ENCODE measurements around the gene TDRD7. TPM values are rescaled to one million over a fixed set of nuclear protein-coding genes. Genes with fewer than 3 reads are reported as not detected.

The TDRD7 gene
- polyA plus RNA-seq, 1 donor from 2014 or later: 9.7 TPM

DNA sequence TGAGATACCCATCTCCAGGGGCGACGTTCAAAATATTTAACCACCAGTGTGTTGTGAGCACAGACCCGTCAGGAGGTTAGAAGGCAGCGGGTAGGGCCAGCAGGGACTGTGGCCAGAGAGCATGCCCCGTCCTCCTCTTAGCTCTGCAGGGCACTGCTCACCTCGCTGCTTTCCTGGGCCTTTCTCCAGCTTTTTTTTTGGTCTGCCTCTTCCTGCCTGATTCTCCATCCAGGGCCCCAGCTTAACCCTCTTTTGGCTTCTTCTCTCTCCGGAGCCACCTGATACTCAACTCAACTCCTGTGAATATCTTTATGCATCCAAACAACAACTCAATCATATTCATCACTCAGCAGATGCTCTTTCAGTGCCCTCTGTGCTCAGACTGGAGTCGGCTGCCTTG, 133.6 kb downstream of the TDRD7 start:
- Histone ChIP-seq H3K4me3 (ENCODE audit: low read length) (no peak overlapping the region), H3K79me2 (replicated peaks; ENCODE audit: insufficient read depth, low read length) (no peaks in the 10 kb centered on the region), H3K27ac (ENCODE audit: low read length) (no peak overlapping the region), H3K27me3 (ENCODE audit: insufficient read depth, low read depth, low read length) (no peaks in the 10 kb centered on the region), H4K20me1 (ENCODE audit: insufficient read depth) (no peaks in the 10 kb centered on the region), H2AFZ (ENCODE audit: low read depth, low read length) (no peak overlapping the region), H3K4me2 (ENCODE audit: low read length) (no peak overlapping the region), H3K9ac (ENCODE audit: low read length) (no peak overlapping the region), H3F3A (ENCODE audit: insufficient read depth, low read length, poor library complexity, severe bottlenecking) (no peaks in the 10 kb centered on the region), H3K9me2 (ENCODE audit: insufficient read depth, low read length) (no peaks in the 10 kb centered on the region), H3K36me3 (ENCODE audit: insufficient read depth, low read length) (no peaks in the 10 kb centered on the region), H3K9me3 (ENCODE audit: low read length) (no peaks in the 10 kb centered on the region)
- TF ChIP-seq, protein P1, sequence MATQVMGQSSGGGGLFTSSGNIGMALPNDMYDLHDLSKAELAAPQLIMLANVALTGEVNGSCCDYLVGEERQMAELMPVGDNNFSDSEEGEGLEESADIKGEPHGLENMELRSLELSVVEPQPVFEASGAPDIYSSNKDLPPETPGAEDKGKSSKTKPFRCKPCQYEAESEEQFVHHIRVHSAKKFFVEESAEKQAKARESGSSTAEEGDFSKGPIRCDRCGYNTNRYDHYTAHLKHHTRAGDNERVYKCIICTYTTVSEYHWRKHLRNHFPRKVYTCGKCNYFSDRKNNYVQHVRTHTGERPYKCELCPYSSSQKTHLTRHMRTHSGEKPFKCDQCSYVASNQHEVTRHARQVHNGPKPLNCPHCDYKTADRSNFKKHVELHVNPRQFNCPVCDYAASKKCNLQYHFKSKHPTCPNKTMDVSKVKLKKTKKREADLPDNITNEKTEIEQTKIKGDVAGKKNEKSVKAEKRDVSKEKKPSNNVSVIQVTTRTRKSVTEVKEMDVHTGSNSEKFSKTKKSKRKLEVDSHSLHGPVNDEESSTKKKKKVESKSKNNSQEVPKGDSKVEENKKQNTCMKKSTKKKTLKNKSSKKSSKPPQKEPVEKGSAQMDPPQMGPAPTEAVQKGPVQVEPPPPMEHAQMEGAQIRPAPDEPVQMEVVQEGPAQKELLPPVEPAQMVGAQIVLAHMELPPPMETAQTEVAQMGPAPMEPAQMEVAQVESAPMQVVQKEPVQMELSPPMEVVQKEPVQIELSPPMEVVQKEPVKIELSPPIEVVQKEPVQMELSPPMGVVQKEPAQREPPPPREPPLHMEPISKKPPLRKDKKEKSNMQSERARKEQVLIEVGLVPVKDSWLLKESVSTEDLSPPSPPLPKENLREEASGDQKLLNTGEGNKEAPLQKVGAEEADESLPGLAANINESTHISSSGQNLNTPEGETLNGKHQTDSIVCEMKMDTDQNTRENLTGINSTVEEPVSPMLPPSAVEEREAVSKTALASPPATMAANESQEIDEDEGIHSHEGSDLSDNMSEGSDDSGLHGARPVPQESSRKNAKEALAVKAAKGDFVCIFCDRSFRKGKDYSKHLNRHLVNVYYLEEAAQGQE (IDR thresholded peaks at IDR 0.05; ENCODE audit: borderline replicate concordance): no peak
- no peak for TF ChIP-seq SMC3 (conservative IDR thresholded peaks at IDR 0.05; ENCODE audit: poor library complexity)
- no peak for TF ChIP-seq TAF1 (IDR thresholded peaks at IDR 0.05; ENCODE audit: low read depth)
- TF ChIP-seq, protein P2, sequence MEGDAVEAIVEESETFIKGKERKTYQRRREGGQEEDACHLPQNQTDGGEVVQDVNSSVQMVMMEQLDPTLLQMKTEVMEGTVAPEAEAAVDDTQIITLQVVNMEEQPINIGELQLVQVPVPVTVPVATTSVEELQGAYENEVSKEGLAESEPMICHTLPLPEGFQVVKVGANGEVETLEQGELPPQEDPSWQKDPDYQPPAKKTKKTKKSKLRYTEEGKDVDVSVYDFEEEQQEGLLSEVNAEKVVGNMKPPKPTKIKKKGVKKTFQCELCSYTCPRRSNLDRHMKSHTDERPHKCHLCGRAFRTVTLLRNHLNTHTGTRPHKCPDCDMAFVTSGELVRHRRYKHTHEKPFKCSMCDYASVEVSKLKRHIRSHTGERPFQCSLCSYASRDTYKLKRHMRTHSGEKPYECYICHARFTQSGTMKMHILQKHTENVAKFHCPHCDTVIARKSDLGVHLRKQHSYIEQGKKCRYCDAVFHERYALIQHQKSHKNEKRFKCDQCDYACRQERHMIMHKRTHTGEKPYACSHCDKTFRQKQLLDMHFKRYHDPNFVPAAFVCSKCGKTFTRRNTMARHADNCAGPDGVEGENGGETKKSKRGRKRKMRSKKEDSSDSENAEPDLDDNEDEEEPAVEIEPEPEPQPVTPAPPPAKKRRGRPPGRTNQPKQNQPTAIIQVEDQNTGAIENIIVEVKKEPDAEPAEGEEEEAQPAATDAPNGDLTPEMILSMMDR (IDR thresholded peaks at IDR 0.05; ENCODE audit: poor library complexity, severe bottlenecking): no peak
- no peak for TF ChIP-seq POLR2AphosphoS5 (IDR thresholded peaks at IDR 0.05)
- no peak for TF ChIP-seq EP300 (conservative IDR thresholded peaks at IDR 0.05; ENCODE audit: poor library complexity, severe bottlenecking)
- TF ChIP-seq MXI1 (conservative IDR thresholded peaks at IDR 0.05; ENCODE audit: poor library complexity, severe bottlenecking): no peak
- no peak for TF ChIP-seq RAD21 (conservative IDR thresholded peaks at IDR 0.05)
- no peak for TF ChIP-seq EZH2 (IDR thresholded peaks at IDR 0.05; ENCODE audit: borderline replicate concordance, insufficient read depth, low read length, poor library complexity, severe bottlenecking)

Small RNA genes within 50 kb of the gene (small RNA-seq; reads per million reads assigned to genes)
- 0 reads per million in 3 experiments for gene MIR1302-8

Other genes with a start within 250 kb of the TDRD7 start
- 5.7 and 5.8 TPM in 2 replicates for gene CCDC180, start 104.4 kb upstream of the TDRD7 start, polyA plus RNA-seq
- 0.17 and 0.22 TPM in 2 replicates for gene TMOD1, start 89.6 kb downstream of the TDRD7 start, polyA plus RNA-seq
- 50.0 and 57.6 TPM in 2 replicates for gene TSTD2, start 221.3 kb downstream of the TDRD7 start, polyA plus RNA-seq
- 29.5 and 30.6 TPM in 2 replicates for gene NCBP1, start 221.7 kb downstream of the TDRD7 start, polyA plus RNA-seq